ENCODE data around the gene C10orf67. TPM values are rescaled to one million over a fixed set of nuclear protein-coding genes. Genes with fewer than 3 reads are reported as not detected.
"Not testable (repeated sequence)": the region's sequence is repeated elsewhere in the genome, so short reads cannot be mapped to it uniquely, and the experiment has no call there.

The C10orf67 gene
- total RNA-seq = not detected

DNA sequence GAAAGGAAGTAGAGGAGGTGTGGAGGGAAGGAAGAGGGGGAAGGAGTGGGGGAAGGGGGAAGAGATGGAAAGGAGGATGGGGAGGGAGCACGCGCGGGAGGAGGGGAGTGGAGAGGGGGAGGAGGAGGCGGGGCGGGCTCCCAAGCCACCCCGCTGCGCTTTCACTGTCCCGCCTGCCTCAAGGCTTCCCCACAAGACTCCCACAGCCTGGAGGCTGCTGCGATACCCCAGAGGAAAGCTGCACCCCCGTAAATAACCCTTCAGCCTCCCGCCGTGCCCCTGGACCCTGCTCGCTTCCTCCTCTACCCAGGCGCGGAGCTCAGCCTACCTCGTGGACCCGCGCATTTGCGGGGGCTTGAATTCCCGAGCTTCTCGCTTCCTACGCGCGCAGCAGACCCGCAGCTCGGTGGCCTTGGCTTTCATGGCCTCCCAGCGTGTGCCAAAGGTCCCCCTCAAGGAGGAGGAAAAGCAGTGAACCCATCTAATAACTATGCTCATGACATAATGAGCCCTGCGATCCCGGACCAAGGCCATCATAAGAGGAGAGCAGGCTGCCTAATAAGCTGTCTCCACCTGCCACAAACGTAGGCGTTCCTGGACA, at the start of gene C10orf67:
TSS of gene C10orf67 (minus strand) at position 557 of the 601 bp plus-strand sequence. CDS start at position 534, 23 bp downstream.
- Histone ChIP-seq H3K36me3 (no peaks in the 10 kb centered on the region), H3K27me3 (no peaks in the 10 kb centered on the region), H3K9me3 (no peaks in the 10 kb centered on the region), H3K9ac (ENCODE audit: low read depth in 2 of 2, low read length in 2 of 2) (peak within 1 kb of the TSS; percentile 38 to 57), H3K4me3 (peak within 1 kb of the TSS; percentile 39), H3K27ac (no peak within 1 kb of the TSS), H3K4me1 (no peaks in the 10 kb centered on the region)
- peak; percentile 23 for DNase-seq
- intact Hi-C loops (cut with DNase I) = no loop called here
- TF ChIP-seq, protein P1, sequence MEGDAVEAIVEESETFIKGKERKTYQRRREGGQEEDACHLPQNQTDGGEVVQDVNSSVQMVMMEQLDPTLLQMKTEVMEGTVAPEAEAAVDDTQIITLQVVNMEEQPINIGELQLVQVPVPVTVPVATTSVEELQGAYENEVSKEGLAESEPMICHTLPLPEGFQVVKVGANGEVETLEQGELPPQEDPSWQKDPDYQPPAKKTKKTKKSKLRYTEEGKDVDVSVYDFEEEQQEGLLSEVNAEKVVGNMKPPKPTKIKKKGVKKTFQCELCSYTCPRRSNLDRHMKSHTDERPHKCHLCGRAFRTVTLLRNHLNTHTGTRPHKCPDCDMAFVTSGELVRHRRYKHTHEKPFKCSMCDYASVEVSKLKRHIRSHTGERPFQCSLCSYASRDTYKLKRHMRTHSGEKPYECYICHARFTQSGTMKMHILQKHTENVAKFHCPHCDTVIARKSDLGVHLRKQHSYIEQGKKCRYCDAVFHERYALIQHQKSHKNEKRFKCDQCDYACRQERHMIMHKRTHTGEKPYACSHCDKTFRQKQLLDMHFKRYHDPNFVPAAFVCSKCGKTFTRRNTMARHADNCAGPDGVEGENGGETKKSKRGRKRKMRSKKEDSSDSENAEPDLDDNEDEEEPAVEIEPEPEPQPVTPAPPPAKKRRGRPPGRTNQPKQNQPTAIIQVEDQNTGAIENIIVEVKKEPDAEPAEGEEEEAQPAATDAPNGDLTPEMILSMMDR (IDR thresholded peaks at IDR 0.05) = no peak

DNA sequence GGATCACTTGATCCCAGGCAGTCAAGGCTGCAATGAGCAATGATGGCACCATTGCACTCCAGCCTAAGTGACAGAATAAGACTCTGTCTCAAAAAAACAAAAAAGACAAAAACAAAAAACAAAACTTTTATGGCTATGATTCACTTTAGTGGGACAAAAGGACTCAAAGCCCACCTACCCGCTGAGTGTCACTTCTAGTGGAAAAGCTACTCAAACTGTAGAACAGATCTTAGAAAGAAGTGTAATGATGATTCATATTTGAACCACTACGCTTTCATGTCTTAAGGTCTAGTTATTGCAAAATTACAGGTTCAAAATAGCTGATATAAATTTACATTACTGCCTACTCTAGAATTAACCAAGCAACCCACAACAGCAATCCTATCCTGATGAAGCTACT, 47.2 kb upstream of the C10orf67 start:
- no peaks in the 10 kb centered on the region for H3K9me3 ChIP-seq
- TF ChIP-seq, protein P1 (IDR thresholded peaks at IDR 0.05) = no peak
- H3K9ac ChIP-seq (ENCODE audit: low read depth in 2 of 2, low read length in 2 of 2) = no peak overlapping the region
- no peaks in the 10 kb centered on the region for H3K4me1 ChIP-seq
- no peak overlapping the region for H3K27ac ChIP-seq
- intact Hi-C loops (cut with DNase I) = no loop called here
- no peaks in the 10 kb centered on the region for H3K36me3 ChIP-seq
- no peak for DNase-seq
- no peak overlapping the region for H3K4me3 ChIP-seq
- H3K27me3 ChIP-seq = no peaks in the 10 kb centered on the region

GRCh38 chr10:23390809-23391208, 46.2 kb upstream of the C10orf67 start:
- Histone ChIP-seq H3K27me3 (no peaks in the 10 kb centered on the region), H3K9ac (ENCODE audit: low read depth in 2 of 2, low read length in 2 of 2) (no peak overlapping the region), H3K4me1 (no peaks in the 10 kb centered on the region), H3K27ac (no peak overlapping the region), H3K9me3 (no peaks in the 10 kb centered on the region), H3K4me3 (no peak overlapping the region), H3K36me3 (no peaks in the 10 kb centered on the region)
- no peak for DNase-seq
- TF ChIP-seq, protein P1 (IDR thresholded peaks at IDR 0.05) = no peak
- intact Hi-C loops (cut with DNase I) = no loop called here

GRCh38 chr10:23390408-23390807, 45.8 kb upstream of the C10orf67 start:
- H3K27me3 ChIP-seq; DNase-seq; H3K9ac ChIP-seq (ENCODE audit: low read depth in 2 of 2, low read length in 2 of 2); H3K4me1 ChIP-seq; H3K27ac ChIP-seq; intact Hi-C loops (cut with DNase I); H3K4me3 ChIP-seq; H3K9me3 ChIP-seq; H3K36me3 ChIP-seq: not testable (repeated sequence)

- H3K4me3 ChIP-seq; H3K9me3 ChIP-seq; intact Hi-C loops (cut with DNase I); H3K27me3 ChIP-seq; H3K27ac ChIP-seq; DNase-seq; H3K9ac ChIP-seq (ENCODE audit: low read depth in 2 of 2, low read length in 2 of 2); H3K36me3 ChIP-seq; H3K4me1 ChIP-seq: not testable (repeated sequence)
Measured at GRCh38 chr10:23387516-23387915, 42.9 kb upstream of the C10orf67 start.

DNA sequence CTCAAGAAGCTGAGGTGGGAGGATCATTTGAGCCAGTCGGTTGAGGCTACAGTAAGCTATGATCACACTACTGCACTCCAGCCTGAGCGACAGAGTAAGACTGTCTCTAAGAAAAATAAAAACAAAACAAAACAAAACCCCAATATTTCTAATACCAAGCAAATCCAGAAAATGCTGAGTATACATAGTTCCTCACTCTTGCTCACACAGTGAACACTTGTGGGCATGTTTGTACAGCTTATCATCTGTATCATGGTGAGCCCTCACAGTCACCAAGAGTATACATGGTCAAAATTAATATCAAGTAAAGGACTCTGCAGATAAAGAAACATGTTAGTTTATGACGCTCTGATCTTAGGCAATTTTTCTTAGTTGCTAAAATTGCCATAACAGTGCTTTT, 41.5 kb upstream of the C10orf67 start:
- no peaks in the 10 kb centered on the region for H3K4me1 ChIP-seq
- no peak overlapping the region for H3K9ac ChIP-seq (ENCODE audit: low read depth in 2 of 2, low read length in 2 of 2)
- DNase-seq = no peak
- H3K36me3 ChIP-seq = no peaks in the 10 kb centered on the region
- no peak overlapping the region for H3K4me3 ChIP-seq
- intact Hi-C loops (cut with DNase I) = no loop called here
- TF ChIP-seq, protein P1 (IDR thresholded peaks at IDR 0.05) = no peak
- no peaks in the 10 kb centered on the region for H3K27me3 ChIP-seq
- H3K27ac ChIP-seq = no peak overlapping the region
- no peaks in the 10 kb centered on the region for H3K9me3 ChIP-seq

Data from colonic mucosa (tissue), 4 donors.